ENCODE measurements around the gene CUX1.

Gene CUX1

GRCh38 chr7:101814991-101815825 lies 2.2 kb upstream of the CUX1 start (continued):
- TF ChIP-seq ZBTB11 (tag by site-specific recombination; conservative IDR thresholded peaks at IDR 0.05; ENCODE audit: low read depth) (peak; percentile 53; the same call in 1 of the 2 replicates), HOXA7 (CRISPR knock-in tag; IDR thresholded peaks at IDR 0.05; ENCODE audit: borderline replicate concordance) (no peak), ZBTB44 (tag by site-specific recombination; IDR thresholded peaks at IDR 0.05) (no peak; the same call in 1 of the 2 replicates), YY1 (tag by site-specific recombination; IDR thresholded peaks at IDR 0.05) (no peak; the same call in 1 of the 2 replicates), ZFP69B (tag by site-specific recombination; IDR thresholded peaks at IDR 0.05) (no peak), ZNF223 (tag by site-specific recombination; IDR thresholded peaks at IDR 0.05) (peak; percentile 38), MZF1 (tag by site-specific recombination; IDR thresholded peaks at IDR 0.05; ENCODE audit: borderline replicate concordance) (no peak; the same call in 1 of the 2 replicates), EGR2 (tag by site-specific recombination; IDR thresholded peaks at IDR 0.05; ENCODE audit: low read depth) (peak; percentile 59), ZNF488 (tag by site-specific recombination; IDR thresholded peaks at IDR 0.05) (no peak), ZBTB20 (tag by site-specific recombination; IDR thresholded peaks at IDR 0.05) (peak; percentile 69), ZNF426 (tag by site-specific recombination; IDR thresholded peaks at IDR 0.05) (no peak), ZSCAN23 (tag by site-specific recombination; IDR thresholded peaks at IDR 0.05) (peak; percentile 50; the same call in 1 of the 2 replicates), AEBP2 (tag by site-specific recombination; IDR thresholded peaks at IDR 0.05; ENCODE audit: borderline replicate concordance) (peak; percentile 77; the same call in 1 of the 2 replicates), ZBTB10 (tag by site-specific recombination; IDR thresholded peaks at IDR 0.05) (peak; percentile 99), KLF17 (tag by site-specific recombination; IDR thresholded peaks at IDR 0.05) (peak; percentile 58), ZNF24 (tag by site-specific recombination; IDR thresholded peaks at IDR 0.05) (peak; percentile 58; the same call in 1 of the 2 replicates), ZIC2 (tag by site-specific recombination; IDR thresholded peaks at IDR 0.05) (peak; percentile 96), ZNF529 (tag by site-specific recombination; IDR thresholded peaks at IDR 0.05; ENCODE audit: insufficient replicate concordance) (no peak), ZNF785 (tag by site-specific recombination; IDR thresholded peaks at IDR 0.05) (peak; percentile 88), ZNF521 (tag by site-specific recombination; IDR thresholded peaks at IDR 0.05) (no peak), ZNF791 (tag by site-specific recombination; IDR thresholded peaks at IDR 0.05) (no peak), ZNF548 (tag by site-specific recombination; IDR thresholded peaks at IDR 0.05) (no peak), ZNF211 (tag by site-specific recombination; IDR thresholded peaks at IDR 0.05; ENCODE audit: low read depth) (no peak), ZSCAN4 (tag by site-specific recombination; IDR thresholded peaks at IDR 0.05) (no peak), ZNF677 (tag by site-specific recombination; IDR thresholded peaks at IDR 0.05) (no peak), ZNF248 (tag by site-specific recombination; IDR thresholded peaks at IDR 0.05) (no peak), ZNF660 (tag by site-specific recombination; IDR thresholded peaks at IDR 0.05) (no peak; the same call in 1 of the 2 replicates)
